ENCODE results near the gene NPHP1.
"Not testable (repeated sequence)": the region's sequence is repeated elsewhere in the genome, so short reads cannot be mapped to it uniquely, and the experiment has no call there.

Gene NPHP1

GRCh38 chr2:110101901-110102803 lies 102.7 kb downstream of the NPHP1 start:
- no peak for DNase-seq

GRCh38 chr2:110101280-110101844 lies 103.5 kb downstream of the NPHP1 start:
- peak; percentile 94 for DNase-seq

GRCh38 chr2:110100880-110101279 lies 103.9 kb downstream of the NPHP1 start:
- DNase-seq, result not testable (repeated sequence)

- no peak for DNase-seq
Measured at GRCh38 chr2:110100480-110100879, 104.3 kb downstream of the NPHP1 start.

- DNase-seq, result no peak
Measured at GRCh38 chr2:110099471-110100225, 105.2 kb downstream of the NPHP1 start.

GRCh38 chr2:110099038-110099425 lies 105.8 kb downstream of the NPHP1 start:
- DNase-seq, result no peak

- DNase-seq, result no peak
Measured at GRCh38 chr2:110097506-110098220, 107.2 kb downstream of the NPHP1 start.

GRCh38 chr2:110095994-110096633 lies 108.7 kb downstream of the NPHP1 start:
- no peak for DNase-seq

- not testable (repeated sequence) for DNase-seq
Measured at GRCh38 chr2:110094884-110095534, 109.8 kb downstream of the NPHP1 start.

GRCh38 chr2:110093924-110094323 lies 110.9 kb downstream of the NPHP1 start:
- not testable (repeated sequence) for DNase-seq

- DNase-seq, result not testable (repeated sequence)
Measured at GRCh38 chr2:110090164-110090563, 114.6 kb downstream of the NPHP1 start.

- DNase-seq, result not testable (repeated sequence)
Measured at GRCh38 chr2:110083757-110084156, 121.1 kb downstream of the NPHP1 start.

- DNase-seq, result not testable (repeated sequence)
Measured at GRCh38 chr2:110083162-110083561, 121.7 kb downstream of the NPHP1 start.

- not testable (repeated sequence) for DNase-seq
Measured at GRCh38 chr2:110078104-110078503, 126.7 kb downstream of the NPHP1 start.

- not testable (repeated sequence) for DNase-seq
Measured at GRCh38 chr2:110075896-110076295, 128.9 kb downstream of the NPHP1 start.

All from DMS79 treated with DMSO at 0.1 percent for 48 hours (cell line).